Activated CD4-positive, CD25-positive, alpha-beta regulatory T cell treated with anti-CD3 and anti-CD28 coated beads, Interleukin-2, amount 50 U/mL, for 16 hours (primary cell): Measurements from ENCODE around the gene ADAMTS12.
"Not testable (repeated sequence)": the region's sequence is repeated elsewhere in the genome, so short reads cannot be mapped to it uniquely, and the experiment has no call there.

Source experiments
- DNase-seq: peaks from one replicate; pipeline ENCODE4 v3.0.0-alpha.2; 2020; ENCODE audit warnings: low read depth, low spot score

The ADAMTS12 gene

GRCh38 chr5:33903118-33903517 is 11.3 kb upstream of the ADAMTS12 start:
- no peak for DNase-seq

DNA sequence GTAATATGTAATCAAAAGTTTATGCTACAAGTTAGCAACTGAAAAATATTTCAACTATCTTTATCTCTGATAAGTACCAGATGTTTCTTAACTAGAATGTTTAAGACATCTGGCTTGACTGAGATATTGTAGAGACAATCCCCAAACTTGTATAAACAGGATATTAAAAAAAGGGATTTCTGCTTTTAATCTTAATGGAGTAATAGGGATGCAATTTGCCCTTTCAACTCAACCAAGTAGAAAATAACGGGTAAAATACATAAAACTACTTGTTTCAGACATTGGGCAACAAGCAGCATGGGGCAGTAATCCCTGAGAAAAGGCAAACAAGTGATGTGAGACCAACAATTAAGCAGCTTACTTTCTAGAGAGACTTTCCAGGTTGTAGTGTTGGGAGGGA is 9.4 kb upstream of the ADAMTS12 start:
- DNase-seq = no peak

- no peak for DNase-seq
These were observed 2.8 kb upstream of the ADAMTS12 start for GRCh38 chr5:33894566-33894965.

DNA sequence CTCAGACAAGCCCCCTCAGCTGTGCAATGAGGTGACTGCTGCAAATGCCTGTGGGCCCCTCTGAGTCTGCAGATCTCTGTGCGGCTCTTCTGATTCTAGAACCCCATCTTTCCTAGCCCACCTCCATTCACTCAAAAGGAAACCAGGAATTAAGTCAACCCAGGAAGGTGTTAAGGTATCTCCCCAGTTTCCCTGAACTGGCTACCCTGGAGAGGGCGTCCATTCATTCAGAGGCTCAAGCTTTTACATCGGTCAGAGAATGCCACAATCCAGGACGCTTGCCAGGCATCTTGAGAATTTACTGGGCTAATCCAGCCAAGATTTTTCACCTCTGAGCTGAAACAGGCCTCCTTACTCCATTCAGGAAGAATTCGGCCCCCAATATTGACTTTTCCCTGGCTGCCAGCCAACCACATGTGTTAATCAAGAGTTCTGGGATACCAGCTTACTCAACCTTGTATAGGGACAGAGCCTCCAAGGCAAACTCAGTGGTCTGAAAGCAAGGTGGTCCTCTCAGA is 889 bp upstream of the ADAMTS12 start:
- DNase-seq = no peak

DNA sequence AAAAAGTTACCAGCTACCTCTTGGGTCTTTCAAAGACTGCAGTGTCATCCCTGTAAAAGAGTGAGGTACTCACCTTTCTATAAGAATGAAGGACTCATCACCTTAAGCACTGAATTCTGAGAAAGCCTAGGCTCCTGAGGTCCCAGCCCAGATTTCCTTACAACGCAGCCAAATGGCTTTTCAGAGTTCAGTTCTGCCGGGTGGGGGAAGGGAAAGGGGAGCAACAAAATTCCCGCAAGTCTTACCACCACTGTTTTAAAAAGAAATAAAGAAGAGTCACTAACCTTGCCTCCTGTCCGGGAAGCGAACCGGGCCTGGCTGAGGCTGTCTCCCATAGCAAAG is 373 bp downstream of the ADAMTS12 start:
- no peak for DNase-seq

DNA sequence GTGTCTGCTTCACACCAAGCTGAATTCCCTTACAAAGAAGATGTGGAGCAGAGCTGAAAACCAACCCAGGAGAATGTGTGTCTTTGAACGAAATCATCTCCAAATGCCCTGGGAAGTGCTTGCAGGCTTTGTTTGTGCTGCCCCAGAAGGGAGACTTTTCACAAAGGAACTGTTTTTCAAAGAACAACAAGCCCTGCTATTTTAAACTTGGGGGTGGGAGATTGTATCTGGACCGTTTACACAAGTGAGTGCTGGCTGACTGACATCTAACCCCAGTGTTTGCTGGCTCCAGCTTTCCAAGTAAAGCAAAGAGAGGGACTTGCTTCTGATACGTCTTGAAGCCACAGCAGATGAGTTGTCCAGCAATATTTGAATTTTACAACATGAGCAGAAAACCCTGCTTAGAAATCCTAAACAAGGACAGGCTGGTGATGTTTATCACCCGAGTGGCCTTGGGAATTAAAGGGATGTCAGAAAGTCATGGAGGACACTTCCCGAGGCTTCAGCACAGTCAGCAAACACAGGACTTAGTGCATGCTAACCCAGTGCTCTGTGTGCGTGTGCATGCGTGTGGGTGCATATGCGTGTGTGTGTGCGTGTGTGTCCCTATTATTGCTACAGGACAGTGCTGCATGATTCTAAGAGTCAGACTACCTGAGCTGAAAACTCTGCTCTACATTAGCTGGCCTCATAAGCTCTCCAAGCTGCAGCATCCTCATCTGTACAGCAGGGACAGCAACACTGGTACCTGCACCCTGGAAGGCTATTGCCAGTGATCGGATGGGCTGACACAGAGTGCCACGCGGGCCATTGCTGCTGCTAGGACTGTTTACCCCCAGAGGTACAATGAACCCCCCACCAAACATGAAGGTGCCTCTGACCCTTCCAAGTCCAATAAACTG is 1.4 kb downstream of the ADAMTS12 start:
- DNase-seq = no peak

GRCh38 chr5:33888587-33888986 is 3.2 kb downstream of the ADAMTS12 start:
- DNase-seq = no peak

- DNase-seq = no peak
These were observed 4.5 kb downstream of the ADAMTS12 start for GRCh38 chr5:33887268-33887667.

GRCh38 chr5:33886283-33886682 is 5.5 kb downstream of the ADAMTS12 start:
- no peak for DNase-seq

- no peak for DNase-seq
These were observed 6.1 kb downstream of the ADAMTS12 start for GRCh38 chr5:33885679-33886078.

- no peak for DNase-seq
These were observed 8.3 kb downstream of the ADAMTS12 start for GRCh38 chr5:33883482-33883881.

DNA sequence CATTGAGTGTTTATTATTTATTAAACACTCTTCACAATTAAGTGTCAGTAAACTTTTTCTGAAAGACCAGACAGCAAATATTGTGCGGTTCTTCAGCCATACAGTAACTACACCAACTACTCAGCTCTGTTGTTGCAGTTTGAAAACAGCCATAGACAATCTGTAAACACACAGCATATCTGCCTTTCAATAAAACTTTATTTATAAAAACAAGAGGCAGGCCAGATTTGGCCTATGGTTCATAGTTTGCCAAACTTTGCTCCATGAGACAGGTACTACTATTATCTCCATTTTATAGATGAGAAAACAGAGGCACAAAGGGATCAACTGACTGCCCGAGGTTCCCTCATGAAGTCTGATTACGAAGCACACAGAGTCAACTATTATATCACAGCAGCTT is 11.5 kb downstream of the ADAMTS12 start:
- DNase-seq = no peak

DNA sequence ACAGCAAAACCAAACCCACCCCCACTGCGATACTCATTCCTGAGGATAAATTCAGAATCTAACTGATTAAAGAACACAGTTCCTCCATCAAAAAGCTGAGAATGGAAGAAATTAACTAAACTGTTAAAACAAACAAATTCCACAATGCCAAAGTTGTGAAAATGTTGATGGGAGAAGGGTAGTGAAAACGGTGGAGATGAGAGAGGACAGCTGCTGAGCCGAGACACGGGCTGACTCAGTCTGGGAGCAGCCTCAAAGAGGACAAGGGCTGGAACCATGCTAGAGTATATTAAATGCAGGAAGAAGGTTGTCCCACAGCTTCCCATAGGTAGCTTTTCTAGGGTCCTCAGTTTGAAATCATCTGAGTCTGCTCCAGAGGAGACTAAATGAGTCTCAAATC is 14.3 kb downstream of the ADAMTS12 start:
- DNase-seq = no peak

DNA sequence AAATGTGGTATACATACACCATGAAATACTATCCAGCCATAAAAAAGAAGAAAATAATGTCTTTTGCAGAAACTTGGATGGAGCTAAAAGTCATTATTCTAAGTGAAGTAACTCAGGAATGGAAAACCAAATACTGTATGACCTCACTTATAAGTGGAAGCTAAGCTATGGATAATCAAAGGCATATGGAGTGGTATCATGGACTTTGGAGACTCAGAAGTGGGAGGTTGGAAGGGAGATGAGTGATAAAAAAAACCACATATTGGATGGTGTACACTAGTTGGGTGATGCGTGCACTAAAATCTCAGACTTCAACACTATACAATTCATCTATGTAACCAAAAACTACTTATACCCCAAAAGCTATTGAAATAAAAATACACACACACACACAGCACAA is 24.5 kb downstream of the ADAMTS12 start:
- no peak for DNase-seq

- not testable (repeated sequence) for DNase-seq
These were observed 32.6 kb downstream of the ADAMTS12 start for GRCh38 chr5:33859177-33859576.

DNA sequence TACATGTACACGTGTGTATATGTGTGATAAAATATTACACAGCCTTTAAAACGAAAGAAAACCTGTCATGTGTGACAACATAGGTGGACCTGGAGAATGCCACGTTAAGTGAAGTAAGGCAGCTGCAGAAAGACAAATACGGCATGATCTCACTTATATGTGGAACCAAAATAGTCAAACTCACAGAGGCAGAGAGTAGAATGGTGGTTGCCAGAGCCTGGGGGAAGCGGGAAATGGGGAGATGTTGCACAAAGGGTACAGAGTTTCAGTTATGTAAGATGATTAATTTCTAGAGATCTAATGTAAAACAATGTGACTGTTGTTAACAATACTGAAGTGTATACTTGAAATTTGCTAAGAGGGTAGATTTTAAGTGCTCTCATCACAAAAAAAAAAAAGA is 34.8 kb downstream of the ADAMTS12 start:
- DNase-seq = no peak

GRCh38 chr5:33855396-33855795 is 36.4 kb downstream of the ADAMTS12 start:
- no peak for DNase-seq

DNA sequence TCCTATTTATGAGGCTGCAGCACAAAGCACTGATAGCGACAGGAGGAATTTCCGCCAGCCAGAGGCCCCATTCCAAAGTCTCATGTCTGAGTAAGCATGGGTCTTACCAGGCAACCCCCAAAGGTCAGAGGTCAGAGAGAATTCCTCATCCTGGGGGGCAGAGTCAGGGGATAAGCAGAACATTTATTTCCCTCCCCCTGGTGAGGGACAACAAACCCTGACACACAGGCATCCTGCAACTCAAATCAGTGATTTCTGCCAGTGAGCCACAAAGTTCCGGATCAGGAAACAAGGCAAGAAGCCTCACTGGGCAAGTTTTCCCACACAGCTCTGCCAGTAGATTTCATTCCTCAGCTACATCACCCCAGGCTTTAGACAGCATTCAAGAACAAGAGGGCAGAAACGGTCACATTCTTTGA is 37.0 kb downstream of the ADAMTS12 start:
- no peak for DNase-seq

DNA sequence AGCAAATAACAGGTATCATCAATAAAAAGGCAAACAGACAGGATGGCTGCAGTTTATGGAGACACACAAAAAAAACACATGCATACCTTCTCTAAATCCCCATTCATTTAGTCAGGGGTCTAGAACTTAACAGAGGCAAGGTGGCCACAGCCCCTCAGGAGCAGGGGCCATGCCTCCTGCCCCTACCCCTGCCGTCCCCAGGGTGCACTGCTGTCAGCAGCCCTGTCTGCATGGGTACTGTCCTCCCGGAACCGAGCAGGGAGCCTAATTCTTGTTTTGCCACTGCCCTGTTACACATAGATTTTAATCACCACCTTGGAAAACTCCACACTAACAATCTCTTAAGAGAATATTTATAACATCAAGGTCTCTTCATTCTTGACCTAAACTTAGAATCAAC is 39.0 kb downstream of the ADAMTS12 start:
- DNase-seq = no peak

DNA sequence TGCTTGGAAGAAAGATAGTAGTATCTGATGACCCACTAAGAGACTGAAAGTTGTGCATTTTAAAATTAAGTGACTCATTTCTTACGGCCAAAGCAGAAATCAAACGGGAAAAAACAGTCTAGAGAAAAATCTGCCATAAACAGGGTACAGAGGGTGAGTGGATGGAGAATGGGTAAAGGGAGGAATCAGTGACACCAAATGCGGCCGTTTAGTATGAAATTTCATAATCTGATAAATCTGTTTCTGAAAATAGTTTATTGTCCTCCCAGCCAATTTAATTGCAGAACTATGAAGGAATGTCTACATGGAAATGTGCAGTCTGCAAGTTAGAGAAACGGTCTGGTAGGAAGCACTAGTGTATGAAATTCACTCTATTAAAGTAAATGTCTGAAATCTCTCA is 39.5 kb downstream of the ADAMTS12 start:
- DNase-seq = no peak

GRCh38 chr5:33850100-33850594 is 41.6 kb downstream of the ADAMTS12 start:
- DNase-seq = no peak

GRCh38 chr5:33848554-33848953 is 43.2 kb downstream of the ADAMTS12 start:
- no peak for DNase-seq

GRCh38 chr5:33846851-33847250 is 44.9 kb downstream of the ADAMTS12 start:
- no peak for DNase-seq
